Hypothalamus (tissue), 51 donors: ENCODE results near the gene TBC1D8.

Source experiments
- DNase-seq, 51 donors: peaks; one replicate each; lab custom pipeline; 2025; lab: John Stamatoyannopoulos, UW

The TBC1D8 gene

DNA sequence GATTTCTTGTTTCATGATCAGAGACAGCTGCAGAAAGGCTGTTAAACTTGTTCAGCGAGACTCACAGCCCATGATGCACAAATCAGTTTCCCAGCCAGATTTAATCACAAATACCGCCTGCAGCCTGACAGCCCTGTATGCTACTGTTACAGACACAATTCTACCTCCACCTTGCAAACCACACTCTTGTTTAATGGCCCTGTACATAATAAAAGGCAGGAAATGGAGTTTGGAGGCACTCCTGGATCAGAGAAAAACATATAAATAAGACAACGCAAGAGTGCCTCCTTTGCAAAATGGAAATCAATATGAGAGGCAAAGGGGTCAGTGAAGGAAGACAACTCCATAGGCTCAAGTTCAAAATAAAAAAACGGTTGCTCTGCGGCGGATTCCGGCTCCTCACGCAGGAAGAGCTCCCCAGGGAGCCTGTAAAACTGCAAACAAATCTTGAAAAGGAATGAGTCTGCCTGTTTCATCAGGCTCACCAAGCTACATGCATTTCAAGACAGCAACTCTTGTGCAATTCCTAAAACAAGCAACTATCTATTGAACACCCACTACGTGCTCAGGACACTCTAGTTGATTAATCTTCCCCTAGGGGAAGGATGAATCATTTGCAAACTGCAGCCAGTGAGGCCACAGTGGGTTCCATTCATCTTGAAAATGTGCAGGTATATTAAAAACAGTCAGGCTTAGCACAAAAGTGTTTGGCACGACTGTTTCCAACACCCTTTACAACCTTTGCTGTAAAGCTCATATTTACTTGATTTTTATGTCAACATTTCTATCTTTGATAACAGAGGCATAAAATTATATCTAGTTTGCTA, 37.5 kb downstream of the TBC1D8 start:
- DNase-seq, result no peak

DNA sequence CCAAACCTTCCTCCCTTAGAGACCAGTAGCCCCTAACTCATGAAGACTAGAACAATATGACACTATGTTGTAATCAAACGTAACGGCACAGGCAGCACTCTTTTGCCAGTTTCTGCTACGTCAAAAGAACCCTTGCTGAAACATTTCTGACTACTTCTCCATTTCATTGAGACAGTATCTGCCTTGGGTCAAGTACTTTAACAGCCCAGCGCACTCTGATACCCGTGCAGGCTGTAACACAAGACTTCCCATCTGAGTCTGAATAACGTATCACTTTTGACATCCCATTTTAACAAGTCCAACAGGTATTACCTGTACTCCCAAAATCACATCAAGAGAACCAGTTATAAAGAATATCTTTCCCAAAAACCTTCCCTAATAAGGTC, 38.4 kb downstream of the TBC1D8 start:
- no peak for DNase-seq

DNA sequence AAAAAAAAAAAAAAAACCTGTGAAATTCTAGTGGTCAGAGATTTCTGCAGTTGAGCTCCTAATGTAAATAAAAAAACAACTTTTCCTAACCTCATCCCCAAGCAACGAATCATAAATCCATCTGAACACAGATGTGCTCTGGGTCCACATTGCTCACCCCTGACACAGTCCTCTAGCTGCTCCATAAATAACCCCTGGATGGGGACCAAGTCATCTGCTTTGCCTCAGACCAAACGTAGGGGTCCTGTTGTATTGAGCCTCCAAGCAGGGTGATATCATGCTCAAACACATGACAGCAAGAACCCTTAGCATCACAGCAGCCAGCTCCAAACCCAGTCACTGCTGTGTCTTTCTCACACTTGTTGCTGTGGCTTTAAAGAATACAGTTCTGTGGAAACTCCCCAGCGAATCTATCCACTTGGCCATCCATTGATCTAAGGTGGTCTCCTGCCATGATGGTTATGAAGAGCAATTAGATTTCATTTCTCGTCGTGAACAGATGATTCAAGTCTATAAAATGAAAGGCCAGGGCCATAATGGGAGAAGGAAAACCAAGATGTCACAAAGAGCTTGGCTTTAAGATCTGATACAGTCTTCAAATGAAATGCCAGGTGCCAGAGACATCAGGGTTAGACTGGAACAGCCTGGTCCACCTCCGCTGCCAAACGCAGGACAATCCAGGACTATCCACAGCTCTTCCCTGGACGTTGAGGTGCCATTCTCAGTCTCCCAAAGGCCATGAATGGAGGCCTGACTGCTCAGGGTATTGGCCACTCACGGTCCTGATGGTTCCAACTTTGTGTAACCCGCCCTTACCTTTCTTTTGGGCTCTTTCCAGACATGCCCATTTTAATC, 39.0 kb downstream of the TBC1D8 start:
- DNase-seq, result no peak

DNA sequence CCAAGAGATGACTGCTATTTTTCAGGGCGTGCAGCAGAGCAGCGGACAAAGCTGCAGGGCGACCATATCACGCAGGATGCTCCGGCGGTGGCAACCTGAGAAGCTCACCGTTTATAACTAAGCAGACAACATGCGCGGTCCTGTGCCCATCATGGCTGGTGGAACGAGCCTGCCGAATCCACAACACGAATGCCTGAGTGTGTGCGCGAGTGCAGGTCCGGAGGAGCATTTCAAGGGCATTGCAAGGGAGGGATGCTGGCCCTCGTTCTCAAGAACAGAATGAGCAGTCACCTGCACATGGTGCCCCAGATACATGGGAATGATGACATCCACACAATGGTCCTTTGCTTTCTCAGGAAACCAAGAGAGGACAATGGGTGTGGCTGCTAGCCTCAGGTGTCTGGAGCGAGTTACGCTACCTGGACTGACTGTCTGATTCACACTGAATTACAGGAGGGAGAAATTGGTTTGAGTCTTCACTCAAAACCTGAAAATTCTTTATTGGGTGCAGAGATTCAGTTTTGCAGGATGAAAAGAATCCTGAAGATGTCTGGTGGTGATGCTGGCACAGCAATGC, 39.8 kb downstream of the TBC1D8 start:
- no peak for DNase-seq

DNA sequence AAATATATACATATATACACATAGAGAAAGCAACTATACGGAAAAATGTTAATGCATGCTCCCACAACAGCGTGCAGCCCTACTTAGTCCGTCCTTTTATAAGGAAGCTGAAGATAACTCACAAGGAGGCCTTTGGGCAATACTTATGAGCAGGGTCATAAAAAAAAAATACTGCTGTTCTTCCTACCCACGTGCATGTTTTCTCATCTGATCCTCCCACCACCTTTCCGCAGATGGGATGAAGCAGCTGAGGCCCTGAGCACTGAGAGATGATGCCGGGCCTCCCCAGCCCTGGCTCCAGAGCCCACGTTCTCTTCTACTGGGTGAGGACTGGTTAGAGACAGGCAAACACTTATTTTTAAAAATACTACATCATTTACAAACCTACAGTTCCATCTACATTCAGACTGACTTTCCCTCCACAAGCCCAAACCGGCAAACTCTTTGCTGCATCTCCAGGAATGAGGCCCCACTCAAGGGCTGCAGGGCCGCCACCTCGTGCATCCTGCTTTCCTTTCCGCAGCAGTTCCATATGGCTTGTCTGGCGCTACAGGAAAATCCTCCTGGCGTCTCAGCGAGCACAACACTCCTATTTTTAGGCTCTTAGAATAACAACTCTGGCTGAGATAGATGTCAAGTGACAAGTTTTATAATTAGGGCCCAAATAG, 41.6 kb downstream of the TBC1D8 start:
- DNase-seq, result no peak

DNA sequence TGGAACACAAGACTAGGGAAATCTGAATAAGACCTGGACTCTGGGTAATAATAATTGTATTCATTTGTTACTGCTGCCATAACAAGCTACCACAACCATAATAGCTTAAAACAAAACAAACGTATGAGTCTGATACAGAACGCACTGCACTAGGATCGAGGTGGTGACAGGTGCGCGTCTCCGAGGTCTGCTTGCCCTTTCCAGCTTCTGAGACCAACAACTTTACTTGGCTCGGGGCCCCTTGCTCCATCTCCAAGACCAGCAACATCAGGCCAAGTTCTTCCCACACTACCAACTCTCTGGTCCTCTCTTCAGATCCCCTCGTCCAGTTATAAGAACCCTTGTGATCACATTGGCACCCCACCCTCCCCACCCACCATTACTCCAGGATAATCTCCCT, 42.8 kb downstream of the TBC1D8 start:
- DNase-seq, result no peak

DNA sequence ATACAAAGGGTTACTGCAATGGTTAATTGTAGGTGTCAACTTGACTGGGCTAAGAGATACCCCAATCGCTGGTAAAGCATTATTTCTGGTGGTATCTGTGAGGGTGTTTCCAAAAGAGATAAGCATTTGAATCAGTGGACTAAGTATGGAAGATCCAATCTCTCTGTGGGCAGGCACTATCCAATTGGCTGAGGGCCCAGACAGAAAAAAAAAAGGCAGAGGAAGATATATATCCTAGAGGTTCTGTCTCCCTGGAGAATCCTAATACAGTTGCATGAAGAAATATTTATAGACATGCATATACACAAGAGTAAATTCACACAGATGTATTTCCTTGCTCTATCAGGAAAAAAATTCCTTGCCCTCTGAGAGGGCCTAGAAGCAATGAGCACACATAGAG, 43.9 kb downstream of the TBC1D8 start:
- no peak for DNase-seq

DNA sequence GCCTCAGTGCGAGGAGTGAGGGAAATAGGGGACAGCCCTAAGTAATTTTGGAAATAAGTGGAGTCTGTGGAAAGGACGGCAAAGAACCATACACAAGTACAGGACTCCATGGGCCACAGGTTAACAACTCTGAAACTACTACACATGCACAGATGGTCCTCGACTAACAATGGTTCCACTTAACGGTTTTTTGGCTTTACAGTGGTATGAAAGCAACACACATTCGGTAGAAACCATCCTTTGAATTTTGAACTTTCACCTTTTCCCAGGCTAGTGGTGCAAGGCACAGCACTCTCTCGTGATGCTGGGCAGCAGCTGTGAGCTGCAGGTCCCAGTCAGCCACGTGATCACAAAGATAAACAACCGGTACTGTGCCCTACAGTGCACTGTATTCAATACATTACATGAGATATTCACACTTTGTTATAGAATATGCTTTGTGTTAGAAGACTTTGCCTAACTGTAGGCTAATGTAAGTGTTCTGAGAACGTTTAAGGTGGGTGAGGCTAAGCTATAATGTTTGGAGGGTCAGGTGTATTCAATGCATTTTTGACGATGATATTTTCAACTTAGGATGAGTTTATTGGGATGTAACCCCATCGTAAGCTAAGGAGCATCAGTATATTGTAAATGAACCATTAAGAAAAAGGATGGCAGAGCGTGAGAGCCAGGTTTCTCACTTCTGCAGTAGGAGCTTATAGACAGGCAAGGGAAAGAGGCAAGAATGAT, 44.6 kb downstream of the TBC1D8 start:
- no peak for DNase-seq

DNA sequence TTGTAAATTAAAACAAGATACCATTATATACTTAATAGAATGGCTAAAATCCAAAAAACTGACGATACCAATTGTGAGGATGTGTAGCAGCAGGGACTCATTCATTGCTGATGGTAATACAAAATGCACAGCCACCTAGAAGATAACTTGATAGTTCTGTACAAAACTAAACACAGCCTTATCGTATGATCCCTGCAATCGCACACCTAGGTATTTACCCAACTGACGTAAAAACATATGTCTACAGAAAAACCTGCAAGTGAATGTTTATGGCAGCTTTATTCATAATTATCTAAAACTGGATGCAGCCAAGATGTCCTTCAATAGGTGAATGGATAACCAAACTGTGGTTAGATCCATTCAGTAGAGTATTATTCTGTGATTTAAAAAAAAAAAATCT, 45.5 kb downstream of the TBC1D8 start:
- DNase-seq, result no peak

DNA sequence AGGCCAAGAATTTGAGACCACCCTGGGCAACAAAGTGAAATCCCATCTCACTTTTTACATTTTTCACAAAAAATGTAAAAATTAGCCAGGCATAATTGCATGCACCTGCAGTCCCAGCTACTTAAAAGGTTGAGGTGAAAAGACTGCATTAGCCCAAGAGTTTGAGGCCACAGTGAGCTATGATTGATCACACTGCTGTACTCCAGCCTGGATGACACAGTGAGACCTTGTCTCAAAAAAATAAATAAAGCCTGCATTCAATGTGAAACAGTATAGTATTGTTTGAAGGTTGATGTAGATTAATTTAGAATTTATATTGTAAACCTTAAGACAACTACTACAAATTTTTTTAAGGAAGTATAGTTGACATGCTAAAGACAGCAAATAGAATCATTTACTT, 53.5 kb downstream of the TBC1D8 start:
- DNase-seq, result no peak

DNA sequence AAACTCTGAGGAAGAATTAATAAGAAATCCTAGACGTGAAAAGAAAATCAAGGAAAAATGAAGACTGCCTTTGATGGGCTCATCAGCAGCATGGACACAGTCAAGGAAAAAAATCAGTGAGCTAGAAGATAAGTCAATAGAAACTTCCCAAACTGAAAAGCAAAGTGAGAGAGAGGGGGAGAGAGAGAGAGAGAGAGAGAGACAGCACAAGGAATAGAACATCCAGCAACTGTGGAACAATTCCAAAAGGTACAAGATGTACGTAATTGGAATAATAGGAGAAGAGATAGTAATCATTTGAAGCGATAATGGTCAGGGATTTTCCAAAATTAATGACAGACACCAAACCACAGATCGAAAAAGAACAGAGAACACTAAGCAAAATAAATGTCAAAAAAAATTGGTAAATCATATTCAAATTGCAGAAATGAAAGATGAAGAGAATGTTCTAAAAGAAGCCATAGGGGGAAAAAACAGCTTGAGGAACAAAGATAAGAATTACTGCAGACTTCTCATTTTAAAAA, 54.5 kb downstream of the TBC1D8 start:
- DNase-seq, result no peak

DNA sequence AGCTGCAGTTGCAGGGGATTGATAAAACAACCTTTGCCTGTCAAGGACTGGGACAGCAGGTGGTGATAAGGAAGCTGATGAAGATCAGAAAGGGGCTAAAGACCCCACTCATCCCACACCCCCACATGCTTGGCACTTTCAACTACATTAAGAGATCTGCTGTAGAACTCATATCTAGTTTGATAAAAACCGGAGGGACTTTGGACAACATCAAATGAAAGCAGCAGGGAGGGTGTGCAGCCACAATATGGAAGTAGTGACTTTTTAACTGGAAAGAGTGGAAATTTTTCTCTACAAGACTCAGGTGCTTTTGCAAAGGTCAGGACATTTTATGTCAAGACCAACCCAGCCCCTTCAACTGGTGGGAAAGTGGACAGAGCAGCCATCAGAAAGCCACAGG, 56.8 kb downstream of the TBC1D8 start:
- no peak for DNase-seq

DNA sequence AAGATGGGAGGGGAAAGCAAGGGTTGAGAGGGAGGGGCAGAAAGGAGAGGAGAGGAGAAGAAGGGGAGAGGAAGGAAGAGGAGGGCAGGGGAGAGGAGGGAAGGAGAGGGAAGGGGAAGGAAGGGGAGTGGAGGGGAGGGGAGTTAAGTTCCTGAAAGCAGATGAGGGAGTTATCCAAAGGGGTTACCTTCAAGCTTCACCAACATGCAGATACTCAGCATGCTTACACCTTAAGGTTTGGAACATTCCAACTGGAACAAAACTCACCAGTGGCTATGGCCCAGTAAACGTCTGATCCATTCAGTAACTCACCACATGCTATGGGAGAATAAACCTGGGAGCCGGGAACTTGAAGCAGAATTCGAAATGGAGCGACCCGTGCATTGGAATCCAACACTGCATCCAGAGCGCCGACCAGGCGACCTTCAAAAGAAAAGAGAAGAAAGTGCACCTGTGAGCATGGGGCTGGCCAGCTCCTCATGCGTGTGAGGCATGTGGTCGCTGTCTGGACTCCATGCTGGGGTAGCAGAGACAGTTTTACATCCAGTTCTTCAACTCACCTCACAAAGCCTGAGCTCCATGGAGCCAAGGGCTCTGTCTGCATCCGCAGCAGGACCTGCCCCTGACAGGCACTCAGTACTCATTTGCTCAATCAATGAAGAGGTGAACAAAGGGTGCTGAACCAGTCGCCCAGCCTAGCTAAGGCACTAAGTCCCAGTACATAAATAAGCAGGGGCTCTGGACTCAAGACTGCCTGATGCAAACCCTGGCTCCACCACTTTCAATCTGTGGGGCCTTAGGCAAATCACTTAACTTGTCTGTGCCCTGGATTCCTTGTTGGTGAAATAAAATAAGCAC, 61.0 kb downstream of the TBC1D8 start:
- DNase-seq, result no peak

DNA sequence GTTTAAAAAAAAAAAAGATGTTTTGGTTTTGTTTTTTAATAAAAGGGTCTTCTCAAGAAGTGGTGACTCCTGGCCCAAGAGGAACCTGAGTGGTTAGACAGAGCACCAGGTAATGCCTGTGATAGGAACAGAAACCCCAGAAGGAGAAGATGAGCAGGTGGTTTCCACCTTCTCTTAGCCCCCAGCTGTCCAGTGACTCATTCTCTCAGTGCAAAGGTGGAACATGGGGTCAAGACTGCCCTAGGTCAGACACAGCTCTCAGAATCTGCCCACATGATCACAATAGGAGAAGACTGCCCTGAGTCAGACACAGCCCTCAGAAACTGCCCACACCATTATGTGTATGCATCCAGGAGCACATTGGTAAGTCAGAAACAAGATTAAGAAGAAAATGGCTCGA, 61.8 kb downstream of the TBC1D8 start:
- DNase-seq, result no peak

DNA sequence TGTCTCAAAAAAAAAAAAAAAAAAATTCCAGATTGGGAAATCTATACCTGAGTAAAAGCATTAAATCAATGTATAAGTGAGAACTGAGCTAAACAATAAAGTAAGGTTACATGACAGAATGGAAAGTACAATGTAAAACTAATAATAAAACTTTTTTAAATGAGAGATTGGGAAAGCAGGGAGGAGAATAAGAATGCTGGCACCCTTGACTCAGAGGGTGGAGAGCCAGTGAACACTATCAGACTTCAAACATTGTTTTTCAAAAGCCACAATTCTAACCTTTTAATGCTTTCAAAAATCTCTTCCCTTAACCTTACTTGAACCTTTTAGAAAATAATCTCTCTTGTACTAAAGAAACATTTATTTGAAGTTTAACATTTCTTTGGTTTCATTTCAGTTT, 63.5 kb downstream of the TBC1D8 start:
- DNase-seq, result no peak

DNA sequence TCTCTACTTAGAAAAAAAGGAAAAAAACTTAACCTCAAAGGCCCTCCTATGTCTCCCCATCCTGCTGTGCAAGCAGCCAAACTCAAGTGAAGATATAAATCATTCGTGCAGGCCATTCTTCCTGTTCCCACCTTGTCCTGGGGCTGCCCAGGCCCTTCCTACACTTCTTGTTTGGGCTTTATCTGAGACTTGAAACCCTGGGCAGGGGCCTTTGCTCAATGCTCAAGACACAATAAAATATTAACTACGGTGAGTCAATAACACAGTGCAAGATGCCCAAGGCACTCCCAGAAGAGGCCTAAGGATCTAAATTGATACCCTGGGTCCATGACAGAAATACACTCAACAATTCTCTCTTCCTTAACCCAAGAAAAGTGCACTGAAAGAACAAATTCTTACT, 67.6 kb downstream of the TBC1D8 start:
- DNase-seq, result no peak

DNA sequence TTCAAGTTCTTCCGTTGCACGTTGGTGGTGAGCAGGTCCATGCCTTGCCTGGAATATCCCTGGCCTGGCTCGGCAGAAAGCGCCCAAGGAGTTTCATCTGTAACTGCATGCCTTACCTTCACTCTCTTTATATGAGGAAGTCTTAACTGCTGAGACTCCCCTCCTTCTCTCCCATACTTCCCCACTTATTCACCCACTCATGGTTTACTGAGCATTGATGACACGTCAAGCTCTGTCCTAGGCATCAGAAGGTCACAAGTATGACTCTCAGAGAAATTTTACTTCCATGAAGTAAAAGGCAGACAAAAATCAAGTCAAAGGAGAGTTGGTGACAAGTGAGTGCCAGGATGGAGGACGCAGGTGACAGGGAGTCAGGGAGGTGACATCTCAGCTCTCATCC, 68.2 kb downstream of the TBC1D8 start:
- DNase-seq, result no peak

DNA sequence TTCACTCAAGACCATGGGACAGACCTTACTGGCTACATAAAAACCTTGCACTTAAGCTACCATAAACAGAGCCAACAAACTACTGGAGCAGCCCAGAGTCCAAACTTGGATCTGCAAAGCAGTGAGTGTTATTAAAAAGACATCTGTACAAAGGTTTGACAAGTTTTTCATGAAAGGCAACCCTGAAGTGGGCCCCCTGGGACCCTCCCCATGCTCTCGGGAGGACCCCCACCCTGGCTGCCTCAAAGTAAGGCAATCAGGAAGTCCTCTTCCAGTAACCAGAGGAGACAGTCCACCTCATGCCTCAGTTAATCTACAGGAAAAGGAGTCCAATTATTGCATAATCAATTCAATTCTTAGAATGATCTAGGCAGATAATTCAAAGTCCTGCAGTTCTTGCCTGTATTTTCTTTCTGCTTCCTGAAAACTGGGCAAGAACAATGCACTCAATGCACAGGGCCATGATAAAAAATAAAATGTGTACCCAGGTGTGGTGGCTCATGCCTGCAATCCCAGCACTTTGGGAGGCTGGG, 69.7 kb downstream of the TBC1D8 start:
- DNase-seq, result no peak
